ENCODE data around the gene LRIT1. TPM values are rescaled to one million over a fixed set of nuclear protein-coding genes. Genes with fewer than 3 reads are reported as not detected.

Gene LRIT1
- total RNA-seq, 4 donors from 2014 or later, result 0.19 to 0.34 TPM; not detected in 2

- WGBS, 2 donors, result 80 to 87% methylated on average over 4 to 5 of the region's 10 CpGs
- Histone ChIP-seq H3K27ac (no peak overlapping the region), H3K4me1 (no peaks in the 10 kb centered on the region), H3K27me3 (no peaks in the 10 kb centered on the region), H3K9me3 (no peaks in the 10 kb centered on the region), H3K4me3 (no peak overlapping the region), H3K36me3 (peaks cover 0 to 26% (median 0%) of the 10 kb centered on the region in 3 donors)
- no peak for TF ChIP-seq POLR2A (IDR thresholded peaks at IDR 0.05)
- TF ChIP-seq, protein P1, sequence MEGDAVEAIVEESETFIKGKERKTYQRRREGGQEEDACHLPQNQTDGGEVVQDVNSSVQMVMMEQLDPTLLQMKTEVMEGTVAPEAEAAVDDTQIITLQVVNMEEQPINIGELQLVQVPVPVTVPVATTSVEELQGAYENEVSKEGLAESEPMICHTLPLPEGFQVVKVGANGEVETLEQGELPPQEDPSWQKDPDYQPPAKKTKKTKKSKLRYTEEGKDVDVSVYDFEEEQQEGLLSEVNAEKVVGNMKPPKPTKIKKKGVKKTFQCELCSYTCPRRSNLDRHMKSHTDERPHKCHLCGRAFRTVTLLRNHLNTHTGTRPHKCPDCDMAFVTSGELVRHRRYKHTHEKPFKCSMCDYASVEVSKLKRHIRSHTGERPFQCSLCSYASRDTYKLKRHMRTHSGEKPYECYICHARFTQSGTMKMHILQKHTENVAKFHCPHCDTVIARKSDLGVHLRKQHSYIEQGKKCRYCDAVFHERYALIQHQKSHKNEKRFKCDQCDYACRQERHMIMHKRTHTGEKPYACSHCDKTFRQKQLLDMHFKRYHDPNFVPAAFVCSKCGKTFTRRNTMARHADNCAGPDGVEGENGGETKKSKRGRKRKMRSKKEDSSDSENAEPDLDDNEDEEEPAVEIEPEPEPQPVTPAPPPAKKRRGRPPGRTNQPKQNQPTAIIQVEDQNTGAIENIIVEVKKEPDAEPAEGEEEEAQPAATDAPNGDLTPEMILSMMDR (IDR thresholded peaks at IDR 0.05), result no peak
- intact Hi-C loops (cut with DNase I), result loop anchor here (5.0 kb wide), 1 partner anchor 61 kb away; no protein-coding TSS in a partner anchor
- no peak for DNase-seq
Measured at GRCh38 chr10:84208023-84208422, 33.3 kb downstream of the LRIT1 start.

DNA sequence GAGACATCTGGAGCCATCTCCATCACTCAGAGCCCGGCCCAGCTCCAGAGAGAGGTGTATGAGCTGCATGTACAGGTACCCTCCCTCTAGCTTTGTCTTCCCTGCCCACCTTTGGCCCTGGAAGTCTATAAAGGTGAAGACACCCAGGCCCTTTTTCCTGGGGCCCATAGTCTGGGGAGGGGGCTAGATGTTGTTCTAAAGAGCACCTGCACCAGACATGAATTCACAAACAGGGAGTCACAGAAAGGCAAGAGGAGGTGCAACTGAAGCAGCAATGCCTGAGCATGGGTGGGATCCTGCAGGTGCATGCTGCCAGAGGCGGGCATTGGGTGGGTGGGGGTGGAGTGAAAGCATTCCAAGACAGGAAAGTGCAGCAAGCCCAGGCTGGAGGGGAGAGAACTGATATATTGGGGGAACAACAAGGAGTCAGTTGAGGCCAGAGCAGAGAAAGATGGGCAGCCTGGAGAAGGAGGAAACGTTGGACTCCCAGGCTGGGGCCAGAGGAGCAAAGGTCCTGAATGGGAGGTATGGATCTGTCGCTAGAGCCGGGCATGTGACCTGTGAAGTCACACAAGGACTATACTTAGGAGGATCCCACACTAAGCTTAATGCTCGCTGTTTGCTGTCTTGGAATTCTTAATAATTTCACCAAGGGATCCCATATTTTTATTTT is 35.4 kb downstream of the LRIT1 start:
- H3K4me1 ChIP-seq, result no peaks in the 10 kb centered on the region

GRCh38 chr10:84205049-84205852 is 36.1 kb downstream of the LRIT1 start:
- WGBS, 2 donors, result 31 to 38% methylated on average over 8 of the region's 8 CpGs
- no peaks in the 10 kb centered on the region for H3K9me3 ChIP-seq
- no peaks in the 10 kb centered on the region for H3K4me1 ChIP-seq
- TF ChIP-seq POLR2A (IDR thresholded peaks at IDR 0.05), result no peak
- TF ChIP-seq, protein P1 (IDR thresholded peaks at IDR 0.05), result peak; percentile 32 to 93 (median 76)
- no peak for DNase-seq
- peaks cover 0 to 21% (median 0%) of the 10 kb centered on the region in 3 donors for H3K36me3 ChIP-seq
- intact Hi-C loops (cut with DNase I), result loop anchor here (5.0 kb wide), 1 partner anchor 58 kb away; no protein-coding TSS in a partner anchor
- no peak overlapping the region for H3K27ac ChIP-seq
- no peak overlapping the region for H3K4me3 ChIP-seq
- H3K27me3 ChIP-seq, result no peaks in the 10 kb centered on the region

More for the DNA sequence above, 35.4 kb downstream of the LRIT1 start:
- TF ChIP-seq POLR2A (IDR thresholded peaks at IDR 0.05), result no peak
- TF ChIP-seq, protein P1 (IDR thresholded peaks at IDR 0.05), result no peak
- intact Hi-C loops (cut with DNase I), result loop anchor here (5.0 kb wide), 1 partner anchor 59 kb away; no protein-coding TSS in a partner anchor
- Histone ChIP-seq H3K36me3 (peaks cover 0 to 15% (median 0%) of the 10 kb centered on the region in 3 donors), H3K9me3 (no peaks in the 10 kb centered on the region), H3K27me3 (no peaks in the 10 kb centered on the region), H3K27ac (no peak overlapping the region), H3K4me3 (no peak overlapping the region)
- DNase-seq, result no peak
- WGBS, 2 donors, result 67 to 88% methylated on average over 5 to 6 of the region's 6 CpGs

DNA sequence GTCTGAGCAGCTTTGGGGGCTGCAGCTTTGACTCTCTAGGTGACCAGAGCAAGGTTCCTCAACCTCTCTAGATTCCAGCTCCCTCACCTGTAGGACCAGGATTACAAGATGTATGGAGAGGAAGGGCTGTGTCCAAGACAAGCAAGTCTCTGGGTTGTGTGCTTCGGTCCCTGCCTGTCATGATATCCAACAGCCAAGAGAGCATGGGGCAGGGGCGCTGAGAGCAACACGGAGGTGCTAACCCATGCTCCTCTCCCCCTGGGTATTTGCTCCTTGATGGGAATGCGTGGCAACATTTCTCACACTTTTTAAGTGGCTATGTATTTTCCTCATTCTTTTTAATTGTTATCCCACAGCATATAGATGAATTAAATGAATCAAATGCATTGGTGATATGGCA is 36.7 kb downstream of the LRIT1 start:
- no peak overlapping the region for H3K4me3 ChIP-seq

More for the DNA sequence above, 36.7 kb downstream of the LRIT1 start:
- no peak for DNase-seq
- no peaks in the 10 kb centered on the region for H3K4me1 ChIP-seq
- 85 to 96% methylated on average over 4 of the region's 4 CpGs for WGBS, 2 donors
- no peaks in the 10 kb centered on the region for H3K27me3 ChIP-seq
- peaks cover 0 to 22% (median 0%) of the 10 kb centered on the region in 3 donors for H3K36me3 ChIP-seq
- intact Hi-C loops (cut with DNase I), result loop anchor here (5.0 kb wide), 1 partner anchor 57 kb away; no protein-coding TSS in a partner anchor
- TF ChIP-seq, protein P1 (IDR thresholded peaks at IDR 0.05), result no peak
- TF ChIP-seq POLR2A (IDR thresholded peaks at IDR 0.05), result no peak
- no peaks in the 10 kb centered on the region for H3K9me3 ChIP-seq
- no peak overlapping the region for H3K27ac ChIP-seq
